Measurements from ENCODE around the gene ANKK1.

ANKK1 gene

GRCh38 chr11:113447621-113448315, 60.2 kb downstream of the ANKK1 start:
- TF ChIP-seq ZBTB17 (tag by site-specific recombination; IDR thresholded peaks at IDR 0.05) (peak; percentile 52), ZBTB21 (tag by site-specific recombination; IDR thresholded peaks at IDR 0.05) (peak; percentile 59; the same call in 1 of the 2 replicates), ZNF133 (tag by site-specific recombination; IDR thresholded peaks at IDR 0.05) (no peak), ZNF518A (tag by site-specific recombination; conservative IDR thresholded peaks at IDR 0.05; ENCODE audit: low read depth) (peak; percentile 36; the same call in 1 of the 2 replicates), ZNF660 (tag by site-specific recombination; IDR thresholded peaks at IDR 0.05) (0 out of 2 replicates have a peak, but pooled peaks have one; percentile 18), ZNF629 (tag by site-specific recombination; IDR thresholded peaks at IDR 0.05) (peak; percentile 90), ZNF670 (tag by site-specific recombination; IDR thresholded peaks at IDR 0.05; ENCODE audit: low read depth) (no peak), ZNF600 (tag by site-specific recombination; IDR thresholded peaks at IDR 0.05) (peak; percentile 36; the same call in 1 of the 2 replicates), WT1 (tag by site-specific recombination; IDR thresholded peaks at IDR 0.05) (peak; percentile 66; the same call in 1 of the 2 replicates)
- ChIA-PET POLR2A (no interaction called here), CTCF (no interaction called here)
- H3K27ac ChIP-seq (ENCODE audit: extremely low read depth, low read depth, low read length) = no peak overlapping the region
- H3K9me3 ChIP-seq (ENCODE audit: control insufficient read depth, insufficient read depth, low read depth, low read length) = no peaks in the 10 kb centered on the region
- H3K36me3 ChIP-seq (ENCODE audit: control insufficient read depth in 2 of 2, insufficient read depth in 1 of 2, low read length in 2 of 2) = no peaks in the 10 kb centered on the region
- H3K4me1 ChIP-seq (ENCODE audit: control insufficient read depth, insufficient read depth, low read length) = no peaks in the 10 kb centered on the region
- no peak overlapping the region for H3K4me3 ChIP-seq (ENCODE audit: low read depth, low read length)

DNA sequence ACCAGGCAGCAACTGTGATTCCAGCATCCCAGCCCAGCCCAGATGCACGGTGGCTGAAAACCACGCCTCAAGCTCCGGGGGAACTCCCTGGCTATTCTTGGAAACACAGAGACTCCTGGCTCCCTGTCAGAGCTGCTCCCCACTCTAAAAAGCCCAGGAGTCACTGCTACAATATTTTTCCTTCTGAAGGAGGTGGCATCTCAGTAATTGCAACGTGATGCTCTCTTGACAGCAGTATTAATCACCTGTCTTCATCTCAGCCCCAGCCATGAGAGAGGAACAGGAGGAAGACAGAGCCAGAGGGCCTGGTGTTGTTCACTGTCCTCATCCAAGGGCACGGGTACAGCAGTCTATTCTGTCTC, 60.7 kb downstream of the ANKK1 start:
- H3K4me1 ChIP-seq (ENCODE audit: control insufficient read depth, insufficient read depth, low read length) = no peaks in the 10 kb centered on the region
- H3K36me3 ChIP-seq (ENCODE audit: control insufficient read depth in 2 of 2, insufficient read depth in 1 of 2, low read length in 2 of 2) = no peaks in the 10 kb centered on the region
- ChIA-PET POLR2A (no interaction called here), CTCF (no interaction called here)
- H3K27ac ChIP-seq (ENCODE audit: extremely low read depth, low read depth, low read length) = no peak overlapping the region
- H3K9me3 ChIP-seq (ENCODE audit: control insufficient read depth, insufficient read depth, low read depth, low read length) = no peaks in the 10 kb centered on the region
- no peak overlapping the region for H3K4me3 ChIP-seq (ENCODE audit: low read depth, low read length)
- TF ChIP-seq KLF8 (tag by site-specific recombination; IDR thresholded peaks at IDR 0.05) (no peak), GLIS1 (tag by site-specific recombination; IDR thresholded peaks at IDR 0.05) (no peak), ZSCAN30 (tag by site-specific recombination; IDR thresholded peaks at IDR 0.05) (no peak), ZNF580 (tag by site-specific recombination; IDR thresholded peaks at IDR 0.05) (no peak), ZNF776 (tag by site-specific recombination; IDR thresholded peaks at IDR 0.05; ENCODE audit: borderline replicate concordance) (no peak), ZNF843 (tag by site-specific recombination; IDR thresholded peaks at IDR 0.05) (no peak), ZNF112 (tag by site-specific recombination; IDR thresholded peaks at IDR 0.05) (no peak), ZNF302 (tag by site-specific recombination; IDR thresholded peaks at IDR 0.05; ENCODE audit: low read depth) (no peak), ZNF37A (tag by site-specific recombination; IDR thresholded peaks at IDR 0.05) (no peak), ZNF324 (tag by site-specific recombination; IDR thresholded peaks at IDR 0.05) (no peak), EGR2 (tag by site-specific recombination; IDR thresholded peaks at IDR 0.05; ENCODE audit: low read depth) (no peak)
- TF ChIP-seq, protein P1, sequence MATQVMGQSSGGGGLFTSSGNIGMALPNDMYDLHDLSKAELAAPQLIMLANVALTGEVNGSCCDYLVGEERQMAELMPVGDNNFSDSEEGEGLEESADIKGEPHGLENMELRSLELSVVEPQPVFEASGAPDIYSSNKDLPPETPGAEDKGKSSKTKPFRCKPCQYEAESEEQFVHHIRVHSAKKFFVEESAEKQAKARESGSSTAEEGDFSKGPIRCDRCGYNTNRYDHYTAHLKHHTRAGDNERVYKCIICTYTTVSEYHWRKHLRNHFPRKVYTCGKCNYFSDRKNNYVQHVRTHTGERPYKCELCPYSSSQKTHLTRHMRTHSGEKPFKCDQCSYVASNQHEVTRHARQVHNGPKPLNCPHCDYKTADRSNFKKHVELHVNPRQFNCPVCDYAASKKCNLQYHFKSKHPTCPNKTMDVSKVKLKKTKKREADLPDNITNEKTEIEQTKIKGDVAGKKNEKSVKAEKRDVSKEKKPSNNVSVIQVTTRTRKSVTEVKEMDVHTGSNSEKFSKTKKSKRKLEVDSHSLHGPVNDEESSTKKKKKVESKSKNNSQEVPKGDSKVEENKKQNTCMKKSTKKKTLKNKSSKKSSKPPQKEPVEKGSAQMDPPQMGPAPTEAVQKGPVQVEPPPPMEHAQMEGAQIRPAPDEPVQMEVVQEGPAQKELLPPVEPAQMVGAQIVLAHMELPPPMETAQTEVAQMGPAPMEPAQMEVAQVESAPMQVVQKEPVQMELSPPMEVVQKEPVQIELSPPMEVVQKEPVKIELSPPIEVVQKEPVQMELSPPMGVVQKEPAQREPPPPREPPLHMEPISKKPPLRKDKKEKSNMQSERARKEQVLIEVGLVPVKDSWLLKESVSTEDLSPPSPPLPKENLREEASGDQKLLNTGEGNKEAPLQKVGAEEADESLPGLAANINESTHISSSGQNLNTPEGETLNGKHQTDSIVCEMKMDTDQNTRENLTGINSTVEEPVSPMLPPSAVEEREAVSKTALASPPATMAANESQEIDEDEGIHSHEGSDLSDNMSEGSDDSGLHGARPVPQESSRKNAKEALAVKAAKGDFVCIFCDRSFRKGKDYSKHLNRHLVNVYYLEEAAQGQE (tag by site-specific recombination; IDR thresholded peaks at IDR 0.05) = no peak
- TF ChIP-seq, protein P2, sequence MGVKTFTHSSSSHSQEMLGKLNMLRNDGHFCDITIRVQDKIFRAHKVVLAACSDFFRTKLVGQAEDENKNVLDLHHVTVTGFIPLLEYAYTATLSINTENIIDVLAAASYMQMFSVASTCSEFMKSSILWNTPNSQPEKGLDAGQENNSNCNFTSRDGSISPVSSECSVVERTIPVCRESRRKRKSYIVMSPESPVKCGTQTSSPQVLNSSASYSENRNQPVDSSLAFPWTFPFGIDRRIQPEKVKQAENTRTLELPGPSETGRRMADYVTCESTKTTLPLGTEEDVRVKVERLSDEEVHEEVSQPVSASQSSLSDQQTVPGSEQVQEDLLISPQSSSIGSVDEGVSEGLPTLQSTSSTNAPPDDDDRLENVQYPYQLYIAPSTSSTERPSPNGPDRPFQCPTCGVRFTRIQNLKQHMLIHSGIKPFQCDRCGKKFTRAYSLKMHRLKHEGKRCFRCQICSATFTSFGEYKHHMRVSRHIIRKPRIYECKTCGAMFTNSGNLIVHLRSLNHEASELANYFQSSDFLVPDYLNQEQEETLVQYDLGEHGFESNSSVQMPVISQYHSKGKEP (tag by site-specific recombination; IDR thresholded peaks at IDR 0.05) = no peak

Measured in HEK293 (cell line).